NCI-H1436 (cell line): ENCODE results near the gene HMGCS2.

Source experiments
- DNase-seq: peaks from one replicate; lab custom pipeline; 2025; lab: John Stamatoyannopoulos, UW

Gene HMGCS2

GRCh38 chr1:119762953-119763352, 5.8 kb downstream of the HMGCS2 start:
- no peak for DNase-seq

GRCh38 chr1:119762409-119762808, 6.3 kb downstream of the HMGCS2 start:
- DNase-seq, result no peak

DNA sequence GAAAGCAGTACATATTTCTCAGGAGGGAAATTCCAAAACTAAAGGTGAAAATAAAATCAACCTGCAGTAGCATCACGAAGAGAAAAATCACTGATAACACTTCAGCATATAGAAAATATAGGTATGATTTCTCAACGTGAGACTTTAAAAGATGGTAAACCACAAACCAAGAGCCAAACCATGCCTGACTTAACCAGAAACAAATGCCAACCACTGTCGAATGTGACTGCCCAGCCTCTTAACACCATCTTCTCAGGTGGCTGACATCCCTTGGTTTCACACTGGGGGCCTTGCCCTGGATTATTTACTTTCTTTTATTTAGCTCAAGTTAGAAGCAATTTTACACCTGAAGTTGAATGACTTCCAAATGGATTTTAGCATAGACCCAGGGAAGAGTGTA, 10.1 kb downstream of the HMGCS2 start:
- no peak for DNase-seq

DNA sequence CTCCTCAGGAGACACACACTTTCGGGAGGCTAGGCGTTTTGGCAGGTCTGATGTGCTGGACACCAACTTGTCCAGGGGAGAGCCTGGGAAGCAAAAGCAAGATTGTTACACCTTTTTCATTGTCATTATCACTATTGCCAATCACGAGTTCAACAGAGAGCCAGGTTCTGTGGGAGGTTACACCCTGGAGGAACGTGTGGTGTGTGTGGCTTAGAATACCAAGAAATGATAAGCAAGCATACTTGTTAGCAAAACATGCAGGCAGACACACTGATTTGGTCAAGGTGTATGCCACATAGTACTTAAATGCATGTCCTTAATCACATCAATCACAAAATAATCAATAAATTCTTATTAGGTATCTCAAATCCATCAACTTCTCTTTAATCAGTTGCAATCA, 16.1 kb downstream of the HMGCS2 start:
- DNase-seq, result no peak

GRCh38 chr1:119748040-119748439, 20.7 kb downstream of the HMGCS2 start:
- DNase-seq, result no peak

- DNase-seq, result no peak
These were observed 21.3 kb downstream of the HMGCS2 start for GRCh38 chr1:119747451-119747850.

DNA sequence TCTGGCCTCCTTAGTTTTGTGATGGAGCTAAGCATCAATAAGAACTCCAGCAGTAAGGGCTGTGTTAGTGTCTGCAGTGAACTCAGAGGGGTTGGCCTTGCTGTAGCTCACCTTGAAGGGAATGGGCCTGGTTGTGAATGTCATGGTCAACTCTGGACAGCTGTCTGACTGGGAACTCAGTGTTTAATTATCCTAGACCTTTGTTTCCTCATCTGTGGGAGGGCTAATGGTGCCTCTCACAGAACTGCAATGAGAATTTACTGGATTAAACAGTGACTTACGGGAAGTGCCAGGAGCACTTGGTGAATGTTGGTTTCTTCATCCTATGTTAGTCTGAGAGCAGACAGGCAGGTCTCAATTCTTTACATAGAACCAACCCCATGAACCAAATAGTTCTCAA, 23.7 kb downstream of the HMGCS2 start:
- DNase-seq, result no peak

DNA sequence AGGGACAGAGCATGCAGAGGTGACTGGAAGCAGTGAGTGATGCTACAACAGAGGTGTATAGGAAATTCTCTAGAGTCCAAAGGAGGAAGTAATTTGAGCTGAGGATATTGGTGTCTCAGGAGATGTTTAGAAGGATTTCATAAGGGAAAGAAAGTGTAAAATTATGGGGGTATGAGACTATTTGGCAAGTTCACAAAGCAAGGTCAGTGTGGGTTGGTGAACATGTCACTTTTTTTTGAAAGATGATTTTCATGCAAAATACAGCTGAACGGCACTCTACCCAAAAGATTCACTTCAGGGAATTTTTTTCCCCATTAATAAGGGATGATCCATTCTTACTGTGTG, 24.1 kb downstream of the HMGCS2 start:
- no peak for DNase-seq

GRCh38 chr1:119743776-119744597, 24.7 kb downstream of the HMGCS2 start:
- DNase-seq, result peak; percentile 54

- DNase-seq, result no peak
These were observed 25.4 kb downstream of the HMGCS2 start for GRCh38 chr1:119743308-119743707.

GRCh38 chr1:119742677-119743076, 26.0 kb downstream of the HMGCS2 start:
- no peak for DNase-seq

- DNase-seq, result no peak
These were observed 26.5 kb downstream of the HMGCS2 start for GRCh38 chr1:119742202-119742601.

DNA sequence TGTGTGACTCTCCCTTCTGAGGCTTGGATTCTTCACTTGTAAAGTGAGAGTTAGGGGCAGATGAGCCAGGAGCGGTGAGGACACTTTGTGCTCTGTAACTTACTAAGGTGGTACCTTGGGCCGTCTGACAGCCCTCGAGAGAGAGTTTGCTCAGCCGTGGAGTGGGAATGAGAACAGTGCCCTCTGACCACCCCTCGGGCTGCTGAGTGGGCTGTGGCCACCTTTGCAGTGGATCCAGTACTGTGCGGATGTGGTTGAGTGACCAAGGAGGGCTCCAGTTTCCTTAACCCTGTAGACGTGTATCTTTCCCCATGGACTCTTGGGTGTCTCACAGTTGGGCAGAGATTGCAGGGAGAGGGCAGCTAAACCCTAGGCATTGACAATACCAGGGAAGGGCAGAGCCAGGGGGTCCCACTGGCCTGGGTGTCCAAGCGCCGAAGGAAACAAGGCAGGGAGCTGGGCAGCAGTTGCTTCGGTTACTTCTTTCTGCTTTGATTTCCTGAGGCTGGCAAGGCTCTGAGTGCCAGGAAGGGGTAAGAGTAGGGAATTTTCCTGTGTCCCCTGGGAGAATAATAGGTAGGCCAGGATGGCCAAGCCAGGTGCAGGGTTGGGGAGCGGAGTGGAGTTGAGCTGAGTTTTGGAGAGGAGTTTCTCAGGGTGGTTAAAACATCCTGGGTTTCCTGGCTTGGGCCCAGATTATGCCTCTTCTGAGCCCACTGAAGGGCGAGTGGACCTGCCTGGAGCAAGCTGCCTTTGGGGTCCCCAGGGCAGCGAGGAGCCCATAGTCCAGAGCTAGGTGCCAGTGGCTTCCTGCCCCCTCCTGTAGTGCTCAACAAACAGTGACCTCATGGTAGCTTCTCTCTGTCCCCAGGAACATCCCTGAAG, 27.6 kb downstream of the HMGCS2 start:
- DNase-seq, result no peak

DNA sequence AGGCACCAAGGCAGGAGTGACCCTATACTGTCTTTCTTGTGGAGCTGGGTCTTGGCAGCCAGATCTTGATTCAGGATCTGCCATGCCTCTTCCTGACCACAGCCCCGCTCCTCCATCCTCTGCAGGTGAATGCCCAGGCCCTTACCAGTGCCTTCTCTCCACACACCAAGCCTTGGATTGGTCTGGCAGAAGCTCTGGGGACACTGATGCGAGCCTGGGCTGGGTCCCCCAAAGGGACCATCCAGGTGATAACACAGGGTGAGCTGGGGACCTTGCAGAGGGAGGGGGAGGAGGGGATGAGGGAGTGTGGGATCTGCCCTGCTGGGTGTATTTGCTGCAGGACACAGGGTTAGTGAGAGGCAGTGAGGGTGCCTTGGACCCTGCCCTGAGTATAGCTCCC, 28.4 kb downstream of the HMGCS2 start:
- no peak for DNase-seq

GRCh38 chr1:119739150-119739549, 29.6 kb downstream of the HMGCS2 start:
- no peak for DNase-seq

- DNase-seq, result no peak
These were observed 30.5 kb downstream of the HMGCS2 start for GRCh38 chr1:119738100-119738720.

DNA sequence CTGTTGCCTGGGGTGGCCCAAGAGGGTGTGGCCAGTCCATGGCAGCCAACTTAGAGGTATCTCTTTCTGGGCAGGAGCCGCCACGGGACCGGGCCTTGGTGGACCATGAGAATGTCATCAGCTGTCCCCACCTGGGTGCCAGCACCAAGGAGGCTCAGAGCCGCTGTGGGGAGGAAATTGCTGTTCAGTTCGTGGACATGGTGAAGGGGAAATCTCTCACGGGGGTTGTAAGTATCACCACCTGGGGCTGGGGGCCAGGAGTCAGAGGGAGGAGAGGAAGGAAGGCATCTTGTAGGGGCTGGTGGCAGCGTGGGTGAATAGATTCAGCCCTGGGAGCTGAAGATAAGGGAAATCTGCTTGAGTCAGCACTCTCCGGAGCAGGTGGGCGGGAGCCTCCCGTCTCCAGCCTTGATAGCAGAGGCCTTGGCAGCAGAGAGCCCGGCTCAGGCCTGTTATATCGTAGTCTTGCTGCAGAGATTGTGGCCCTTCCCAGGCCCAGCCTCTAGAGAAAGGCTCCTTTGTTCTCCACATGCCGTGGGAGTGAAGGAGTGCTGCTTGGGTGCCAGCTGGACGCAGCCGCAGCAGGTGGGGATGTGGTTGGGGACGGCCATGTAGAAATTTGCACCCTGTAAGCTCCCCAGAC, 31.5 kb downstream of the HMGCS2 start:
- DNase-seq, result no peak

GRCh38 chr1:119736649-119737039, 32.1 kb downstream of the HMGCS2 start:
- no peak for DNase-seq

DNA sequence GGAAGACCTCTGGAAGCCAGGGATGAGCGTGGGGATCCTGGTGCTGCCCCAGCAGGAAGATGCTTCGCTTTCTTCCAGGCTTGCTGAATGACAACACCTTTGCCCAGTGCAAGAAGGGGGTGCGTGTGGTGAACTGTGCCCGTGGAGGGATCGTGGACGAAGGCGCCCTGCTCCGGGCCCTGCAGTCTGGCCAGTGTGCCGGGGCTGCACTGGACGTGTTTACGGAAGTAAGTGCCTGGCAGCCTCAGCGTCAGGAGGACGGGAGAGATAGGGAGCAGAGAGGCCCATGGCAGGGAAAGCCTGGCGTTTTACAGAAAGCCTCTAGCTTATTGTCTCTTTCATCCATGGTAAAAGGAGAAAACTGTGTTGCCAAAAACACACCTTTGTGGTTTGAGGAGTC, 33.5 kb downstream of the HMGCS2 start:
- no peak for DNase-seq

GRCh38 chr1:119733754-119734153, 35.0 kb downstream of the HMGCS2 start:
- no peak for DNase-seq

GRCh38 chr1:119732465-119733168, 36.1 kb downstream of the HMGCS2 start:
- no peak for DNase-seq
